OCI-LY3 (cell line): ENCODE results near the gene ADARB2.
"Not testable (repeated sequence)": the region's sequence is repeated elsewhere in the genome, so short reads cannot be mapped to it uniquely, and the experiment has no call there.

ENCODE experiments used
- CTCF ChIP-seq: fragments of 200-600, 300-600 bp; sonication (generic); IDR thresholded peaks from 2 replicates; pipeline ENCODE4 v1.5.1; 2014; ENCODE audit warnings: antibody characterized with exemption, low read length, low read depth
- EZH2phosphoT487 ChIP-seq: fragments of 200-600 bp; shearing (Covaris generic); IDR thresholded peaks from 2 replicates; pipeline ENCODE4 v1.6.1; 2018; ENCODE audit warnings: antibody characterized with exemption, mixed run types, low read depth

GRCh38 chr10:1616701-1617100 is 120.6 kb downstream of the ADARB2 start:
- TF ChIP-seq CTCF, EZH2phosphoT487: not testable (repeated sequence)
